Peyer's patch (tissue), 4 donors: ENCODE results near the gene IFITM5. TPM values are rescaled to one million over a fixed set of nuclear protein-coding genes. Genes with fewer than 3 reads are reported as not detected.

Experiments
- DNase-seq, 3 donors: peaks; one replicate each; pipeline ENCODE4 v3.0.0-alpha.2; 2017 to 2019
- H3K27ac ChIP-seq, 4 donors: fragments of 200-600 bp; sonication (generic); one replicate each; pipeline ENCODE4 v1.5.1; 2016 to 2019
- H3K27me3 ChIP-seq, 2 donors: fragments of 200-600 bp; sonication (generic); one replicate each; pipeline ENCODE4 v1.5.1; 2019
- H3K36me3 ChIP-seq, 3 donors: fragments of 200-600 bp; sonication (generic); one replicate each; pipeline ENCODE4 v1.5.1; 2016 to 2019
- H3K4me1 ChIP-seq, 4 donors: fragments of 200-600 bp; sonication (generic); one replicate each; pipeline ENCODE4 v1.5.1; 2016 to 2019
- H3K4me3 ChIP-seq, 4 donors: fragments of 200-600 bp; sonication (generic); 1 replicate in 3 of 4; 2 replicates in 1 of 4; pipeline ENCODE4 v1.5.1; 2016 to 2019; ENCODE audit warnings: mild to moderate bottlenecking in 1 of 4
- H3K9me3 ChIP-seq, 4 donors: fragments of 200-600 bp; sonication (generic); one replicate each; pipeline ENCODE4 v1.5.1; 2016 to 2019; ENCODE audit warnings: mild to moderate bottlenecking in 1 of 4
- CTCF ChIP-seq, 6 experiments: fragments of 450-650 bp in 4 of 6; fragments of 200-600 bp in 2 of 6; sonication (generic) in 1 of 6; IDR thresholded peaks; one replicate each; pipeline ENCODE4 v1.5.1; 2017 to 2019; ENCODE audit warnings: antibody characterized with exemption in 6 of 6, mild to moderate bottlenecking in 3 of 6, moderate library complexity in 1 of 6
- POLR2A ChIP-seq, 2 donors: fragments of 450-650 bp; IDR thresholded peaks; one replicate each; pipeline ENCODE4 v1.5.1; 2017; ENCODE audit warnings: antibody characterized with exemption in 2 of 2, mild to moderate bottlenecking in 2 of 2, moderate library complexity in 2 of 2
- total RNA-seq, 4 donors: library from RNA; depleted of rRNA; stranded (reverse); fragments of >200 nt; gene quantifications; one replicate each; pipeline ENCODE4 v1.1.0, GENCODE V29; 2016

Gene IFITM5
- total RNA-seq, 4 donors from 2014 or later: not detected

GRCh38 chr11:279040-279965 is 20.0 kb downstream of the IFITM5 start:
- Histone ChIP-seq H3K4me3 (peak overlapping the region; percentile 52 to 61 (median 56)), H3K27ac (peak overlapping the region; percentile 73 to 96 (median 86)), H3K4me1 (peaks cover 0 to 34% (median 19%) of the 10 kb centered on the region in 4 donors), H3K9me3 (no peaks in the 10 kb centered on the region), H3K27me3 (peaks cover 0 to 12% of the 10 kb centered on the region in 2 donors), H3K36me3 (peaks cover 0 to 27% (median 0%) of the 10 kb centered on the region in 3 donors)
- TF ChIP-seq POLR2A (IDR thresholded peaks at IDR 0.05) (peak in 1 of 2 donors; percentile 7), CTCF (IDR thresholded peaks at IDR 0.05) (no peak)
- peak in 2 of 3 donors; percentile 66 to 69 for DNase-seq

- peak in 2 of 3 donors; percentile 87 for DNase-seq
These were observed 21.1 kb downstream of the IFITM5 start, which contains the start of gene NLRP6 for GRCh38 chr11:278001-278951. NLRP6 (plus strand) TSS chr11:278407; CDS start chr11:278570, 163 bp downstream.

GRCh38 chr11:276219-276618 is 23.1 kb downstream of the IFITM5 start:
- H3K27ac ChIP-seq: no peak overlapping the region
- no peak for DNase-seq
- H3K27me3 ChIP-seq: peaks cover 0 to 1% of the 10 kb centered on the region in 2 donors
- H3K9me3 ChIP-seq: no peaks in the 10 kb centered on the region
- peaks cover 0 to 25% (median 11%) of the 10 kb centered on the region in 4 donors for H3K4me1 ChIP-seq
- no peak for TF ChIP-seq CTCF (IDR thresholded peaks at IDR 0.05)
- no peak overlapping the region for H3K4me3 ChIP-seq
- H3K36me3 ChIP-seq: peaks cover 0 to 9% (median 0%) of the 10 kb centered on the region in 3 donors

More at GRCh38 chr11:278001-278951, 21.1 kb downstream of the IFITM5 start, which contains the start of gene NLRP6:
- Histone ChIP-seq H3K27me3 (peaks cover 0 to 12% of the 10 kb centered on the region in 2 donors), H3K4me1 (peaks cover 0 to 34% (median 19%) of the 10 kb centered on the region in 4 donors), H3K36me3 (peaks cover 0 to 23% (median 0%) of the 10 kb centered on the region in 3 donors), H3K4me3 (peak within 1 kb of the TSS; percentile 52 to 61 (median 56)), H3K9me3 (no peaks in the 10 kb centered on the region), H3K27ac (peak within 1 kb of the TSS; percentile 73 to 96 (median 86))
- TF ChIP-seq CTCF (IDR thresholded peaks at IDR 0.05): no peak
- peak; percentile 86 to 90 for TF ChIP-seq POLR2A (IDR thresholded peaks at IDR 0.05)

GRCh38 chr11:272931-273198 is 26.5 kb downstream of the IFITM5 start:
- H3K27ac ChIP-seq: peak overlapping the region in 3 of 4 donors; percentile 93 to 96 (median 95)
- peaks cover 6 to 24% (median 8%) of the 10 kb centered on the region in 4 donors for H3K4me1 ChIP-seq
- DNase-seq: no peak
- no peaks in the 10 kb centered on the region for H3K9me3 ChIP-seq
- H3K27me3 ChIP-seq: no peaks in the 10 kb centered on the region
- H3K36me3 ChIP-seq: no peaks in the 10 kb centered on the region
- TF ChIP-seq POLR2A (IDR thresholded peaks at IDR 0.05): no peak
- TF ChIP-seq CTCF (IDR thresholded peaks at IDR 0.05): no peak
- no peak overlapping the region for H3K4me3 ChIP-seq
